H4 (cell line): Measurements from ENCODE around the gene NOL9. TPM values are rescaled to one million over a fixed set of nuclear protein-coding genes. Genes with fewer than 3 reads are reported as not detected.

Source experiments
- total RNA-seq: library from RNA; depleted of rRNA; stranded (reverse); fragments of >200 nt; shearing (Covaris generic); gene quantifications from 2 replicates; pipeline ENCODE4 v1.2.3, GENCODE V29; 2014; rRNA removed

NOL9 gene
- total RNA-seq, 1 experiment from 2014 or later = 12.0 TPM

Other genes starting within 250 kb of the NOL9 start
- gene ACOT7, start 160.7 kb downstream of the NOL9 start, total RNA-seq = 50.6 and 56.0 TPM in 2 replicates
- not detected in 2 replicates for gene HES2, start 134.6 kb downstream of the NOL9 start, total RNA-seq
- not detected in 2 replicates for gene ESPN, start 129.7 kb downstream of the NOL9 start, total RNA-seq
- gene TNFRSF25, start 88.3 kb downstream of the NOL9 start, total RNA-seq = 0.10 and 0.81 TPM in 2 replicates
- gene PLEKHG5, start 62.8 kb downstream of the NOL9 start, total RNA-seq = 1.3 and 1.6 TPM in 2 replicates
- gene TAS1R1, start 794 bp upstream of the NOL9 start, total RNA-seq = not detected in 2 replicates
- gene ZBTB48, start 25.5 kb upstream of the NOL9 start, total RNA-seq = 6.3 and 8.8 TPM in 2 replicates
- 8.4 and 11.4 TPM in 2 replicates for gene KLHL21, start 48.4 kb upstream of the NOL9 start, total RNA-seq
- gene PHF13, start 59.2 kb upstream of the NOL9 start, total RNA-seq = 7.6 and 7.8 TPM in 2 replicates
- 11.4 and 17.0 TPM in 2 replicates for gene THAP3, start 70.4 kb upstream of the NOL9 start, total RNA-seq
- gene DNAJC11, start 147.3 kb upstream of the NOL9 start, total RNA-seq = 33.4 and 36.5 TPM in 2 replicates
- gene CAMTA1, start 230.9 kb upstream of the NOL9 start, total RNA-seq = 98.2 and 110 TPM in 2 replicates